GM21381 (cell line): Measurements from ENCODE around the gene SLC50A1.

Source experiments
- ATAC-seq: cut with Tn5 transposase; IDR thresholded peaks from one replicate; pipeline ENCODE4 v1.9.1; 2021; ENCODE audit warnings: mild to moderate bottlenecking, moderate library complexity; ENCODE audit not compliant: unreplicated experiment

The SLC50A1 gene

DNA sequence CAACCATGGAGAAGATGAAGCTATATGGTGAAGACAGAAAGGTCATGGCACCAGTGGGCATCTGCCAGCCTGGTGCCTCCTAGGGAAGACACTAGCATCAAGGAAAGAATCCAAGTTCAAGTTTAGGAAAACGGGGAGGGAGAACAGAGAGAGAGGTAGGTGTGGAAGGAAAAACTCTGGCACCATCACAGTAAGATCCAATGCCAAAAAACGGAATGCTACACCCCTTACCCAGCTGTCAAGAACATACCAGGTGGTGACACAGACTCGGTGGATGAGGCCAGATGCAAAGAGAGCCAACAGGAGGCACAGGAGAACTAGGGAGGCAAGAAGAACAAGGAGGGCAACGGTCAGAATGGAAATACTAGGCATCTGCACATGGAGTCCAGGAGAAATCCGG lies 33.9 kb downstream of the SLC50A1 start:
- ATAC-seq: no peak

DNA sequence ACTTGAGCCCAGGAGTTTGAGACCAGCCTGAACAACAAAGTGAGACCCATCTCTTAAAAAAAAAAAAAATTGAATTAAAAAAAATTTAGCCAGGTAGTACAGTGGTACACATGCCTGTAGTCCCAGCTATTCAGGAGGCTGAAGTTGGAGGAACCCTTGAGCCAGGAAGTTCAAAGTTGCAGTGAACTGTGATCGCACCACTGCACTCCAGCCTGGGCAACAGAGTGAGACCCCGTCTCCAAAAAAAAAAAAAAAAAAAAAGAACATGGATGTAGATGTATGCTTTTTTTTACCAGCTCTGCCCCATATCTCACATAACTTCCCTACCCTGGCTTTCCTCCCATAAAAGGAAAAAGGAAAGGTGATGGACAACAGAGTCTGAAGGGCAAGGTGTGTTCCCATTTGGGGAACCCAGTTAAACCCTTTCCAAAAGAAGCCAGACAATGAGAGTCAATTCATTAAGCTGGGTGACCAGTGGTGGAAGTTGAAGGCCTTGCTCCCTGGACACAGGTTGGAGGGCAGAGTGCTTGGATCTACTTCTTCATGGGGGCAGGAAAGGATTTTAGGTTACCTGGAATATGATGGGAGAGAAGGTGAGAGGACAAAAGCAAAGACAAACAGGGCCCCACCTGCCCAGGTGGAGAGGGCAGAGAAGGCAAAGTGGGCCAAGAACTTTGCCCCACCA lies 34.6 kb downstream of the SLC50A1 start:
- no peak for ATAC-seq

DNA sequence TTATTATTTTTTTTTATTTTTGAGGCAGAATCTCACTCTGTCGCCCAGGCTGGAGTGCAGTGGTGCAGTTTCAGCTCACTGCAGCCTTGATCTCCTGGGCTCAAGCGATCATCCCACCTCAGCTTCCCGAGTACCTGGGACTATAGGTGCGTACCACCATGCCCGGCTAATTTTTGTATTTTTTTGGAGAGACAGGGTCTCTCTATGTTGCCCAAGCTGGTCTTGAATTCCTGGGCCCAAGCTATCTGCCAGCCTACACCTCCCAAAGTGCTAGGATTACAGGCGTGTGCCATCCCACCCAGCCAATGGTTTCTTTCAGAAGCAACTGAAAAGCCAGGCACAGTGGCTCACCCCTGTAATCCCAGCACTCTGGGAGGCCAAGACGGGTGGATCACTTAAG lies 35.2 kb downstream of the SLC50A1 start:
- no peak for ATAC-seq

DNA sequence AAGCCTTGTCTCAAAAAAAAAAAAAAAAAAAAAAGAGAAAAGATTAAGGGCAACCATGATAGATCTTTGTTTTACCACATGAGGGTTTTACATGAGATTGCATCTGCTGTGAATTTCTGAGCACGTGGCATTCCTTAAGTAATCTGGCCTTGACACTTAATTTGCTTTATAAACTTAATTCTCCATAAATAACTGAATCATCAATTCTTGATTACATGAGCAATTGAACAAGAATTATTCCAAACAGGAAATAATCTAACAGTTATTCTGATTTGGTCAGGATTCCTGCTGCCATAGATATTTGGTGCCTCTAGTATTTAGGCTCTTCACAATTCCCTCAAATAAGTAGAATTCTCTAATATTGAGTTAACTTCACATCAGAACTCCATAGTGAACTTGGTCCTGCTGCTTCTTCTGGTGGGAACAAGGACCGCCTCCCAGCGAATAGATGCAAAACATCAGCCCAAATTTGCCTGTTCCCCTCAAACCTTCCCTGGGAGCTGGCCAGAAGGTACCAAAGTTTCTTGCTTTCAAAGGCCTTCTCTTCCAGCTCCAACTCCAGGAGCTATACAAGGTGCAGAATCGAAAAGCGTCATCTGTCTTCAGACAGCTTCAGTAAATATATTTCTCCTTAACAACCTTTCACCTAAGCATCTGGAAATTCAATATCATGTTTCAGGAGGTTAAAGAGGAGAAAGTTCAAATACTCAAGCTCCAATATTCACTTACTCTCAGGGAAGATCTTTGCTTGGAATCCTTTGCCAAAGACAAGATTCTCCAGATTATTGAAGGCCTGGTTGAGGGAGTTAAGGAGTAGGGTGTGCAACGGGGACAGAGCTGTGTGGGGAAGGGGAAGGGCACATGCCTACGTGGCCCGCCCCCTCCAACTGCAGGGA lies 36.4 kb downstream of the SLC50A1 start:
- ATAC-seq: peak; percentile 22

DNA sequence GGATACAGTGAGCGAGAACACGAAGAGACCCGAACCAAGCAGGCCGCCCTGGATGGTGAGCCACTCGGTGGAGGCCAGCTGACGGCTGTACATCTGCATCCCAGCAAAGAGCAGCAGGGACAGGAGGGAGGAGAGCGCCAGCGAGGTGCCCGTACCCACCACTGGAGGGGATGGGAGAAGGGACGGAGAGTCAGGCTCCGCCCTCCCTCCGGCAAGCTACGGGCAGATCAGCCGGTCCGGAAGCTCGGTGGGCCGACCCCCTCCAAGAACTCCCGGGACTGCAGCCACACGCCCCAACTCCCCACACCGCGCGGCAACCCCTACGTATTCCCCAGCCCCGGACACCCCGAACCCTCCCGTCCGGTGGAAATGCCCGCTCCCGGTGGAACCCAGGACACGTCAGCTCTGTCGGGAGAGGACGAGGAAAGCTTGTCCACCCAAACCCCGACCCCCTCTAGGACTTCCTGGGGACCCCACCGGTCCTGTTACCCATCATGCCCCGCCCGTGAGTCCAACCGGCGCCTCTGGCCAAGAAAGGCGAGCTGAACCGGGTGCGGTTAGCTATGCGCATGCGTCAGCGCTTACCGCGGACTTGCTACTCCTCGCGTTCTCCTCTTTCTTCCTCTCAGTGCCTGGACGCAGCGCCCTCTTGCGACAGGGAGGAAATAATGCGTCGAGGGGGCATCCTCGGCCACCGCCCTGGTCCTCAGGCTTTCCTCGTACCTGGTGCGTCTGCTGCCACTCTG lies 37.3 kb downstream of the SLC50A1 start, which contains the start of gene KRTCAP2:
KRTCAP2 (minus strand) TSS at position 573 of the 746 bp plus-strand sequence; CDS start at position 493, 80 bp downstream.
- peak; percentile 72 for ATAC-seq

DNA sequence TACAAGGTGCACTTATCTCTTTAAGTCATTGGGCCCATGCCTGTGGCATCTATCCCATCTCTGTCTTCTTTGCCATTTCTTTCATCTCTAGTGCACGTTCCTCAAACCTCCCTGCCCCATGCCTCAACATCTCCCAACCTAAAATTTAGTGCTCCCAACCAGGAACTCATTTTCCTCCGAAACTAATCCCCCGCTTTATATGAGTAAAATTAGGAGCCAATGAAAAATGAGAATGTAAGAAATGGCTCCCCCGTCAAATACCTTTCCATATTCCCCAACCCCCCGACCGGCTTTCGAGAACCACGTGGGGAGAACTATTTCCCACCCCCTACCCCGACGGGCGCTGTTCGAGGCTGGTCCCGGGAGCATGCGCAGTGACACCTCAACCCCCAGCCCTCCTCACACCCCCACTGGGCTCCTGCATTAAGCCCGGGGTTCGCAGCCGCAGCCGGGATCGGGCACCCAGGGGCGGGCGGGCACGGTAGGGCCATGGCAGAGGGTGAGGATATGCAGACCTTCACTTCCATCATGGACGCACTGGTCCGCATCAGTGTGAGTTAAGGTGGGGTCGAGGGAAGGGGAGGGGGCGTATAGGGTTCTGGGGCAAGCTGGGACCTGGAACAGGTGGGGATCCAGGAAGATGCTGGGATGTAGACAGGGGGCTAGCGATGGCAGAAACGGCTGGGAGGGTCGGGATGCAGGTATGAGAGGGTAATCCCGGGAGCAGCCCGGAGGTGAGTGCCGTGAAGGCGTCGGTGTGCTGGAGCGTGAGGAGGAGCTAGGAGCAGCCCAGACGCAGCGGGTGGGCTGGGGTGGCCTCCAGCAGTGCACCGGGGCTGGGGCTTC lies 38.0 kb downstream of the SLC50A1 start, which contains the start of gene TRIM46:
TRIM46 (plus strand) TSS at position 372 of the 846 bp plus-strand sequence; CDS start at position 490, 118 bp downstream.
- peak; percentile 5 for ATAC-seq

DNA sequence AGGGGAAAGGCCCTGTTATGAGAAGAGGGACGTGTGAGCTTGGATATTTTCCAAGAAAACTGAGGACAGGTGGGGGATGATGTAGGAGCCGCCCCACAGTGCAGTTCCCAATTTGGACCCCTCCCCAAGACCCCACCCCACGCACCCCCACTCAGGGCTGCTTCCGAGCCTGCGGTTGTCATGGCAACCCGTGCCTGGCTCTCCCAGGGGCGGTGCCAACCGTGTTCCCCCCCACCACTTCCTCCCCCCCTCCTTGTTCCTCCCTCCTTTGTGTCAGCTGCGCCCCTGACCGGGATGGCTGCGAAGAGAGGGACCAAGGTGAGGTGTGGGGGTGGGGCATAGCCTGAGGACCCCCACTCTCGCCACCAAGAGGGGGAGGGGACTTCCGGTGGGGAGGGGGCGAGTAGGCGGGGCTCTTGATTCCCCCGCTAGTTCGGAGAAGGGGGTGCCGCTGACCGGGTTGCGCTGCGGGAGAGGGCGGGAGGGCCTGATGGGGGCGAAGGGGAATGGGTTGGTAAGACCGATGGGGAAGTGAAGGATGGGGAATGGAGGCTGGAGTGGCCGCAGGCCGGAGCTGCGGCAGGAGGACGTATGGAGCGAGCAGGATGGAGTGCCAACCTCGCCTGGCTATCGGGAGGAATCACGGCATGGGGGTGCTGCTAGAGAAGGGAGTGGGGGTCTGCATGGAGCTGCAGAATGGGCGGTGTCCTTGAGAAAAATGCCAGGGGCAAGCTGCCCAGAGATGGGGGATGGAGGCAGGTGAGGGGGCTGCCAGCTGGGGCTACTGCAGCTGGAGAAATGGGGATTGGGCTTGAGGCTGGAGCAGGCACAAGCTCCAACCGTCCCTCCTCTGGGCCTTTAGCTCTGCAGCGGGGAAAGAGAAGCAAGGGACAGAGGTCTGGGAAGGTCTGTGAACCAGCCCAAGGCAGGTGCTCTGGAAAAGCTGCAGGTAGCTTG lies 39.0 kb downstream of the SLC50A1 start:
- ATAC-seq: no peak

DNA sequence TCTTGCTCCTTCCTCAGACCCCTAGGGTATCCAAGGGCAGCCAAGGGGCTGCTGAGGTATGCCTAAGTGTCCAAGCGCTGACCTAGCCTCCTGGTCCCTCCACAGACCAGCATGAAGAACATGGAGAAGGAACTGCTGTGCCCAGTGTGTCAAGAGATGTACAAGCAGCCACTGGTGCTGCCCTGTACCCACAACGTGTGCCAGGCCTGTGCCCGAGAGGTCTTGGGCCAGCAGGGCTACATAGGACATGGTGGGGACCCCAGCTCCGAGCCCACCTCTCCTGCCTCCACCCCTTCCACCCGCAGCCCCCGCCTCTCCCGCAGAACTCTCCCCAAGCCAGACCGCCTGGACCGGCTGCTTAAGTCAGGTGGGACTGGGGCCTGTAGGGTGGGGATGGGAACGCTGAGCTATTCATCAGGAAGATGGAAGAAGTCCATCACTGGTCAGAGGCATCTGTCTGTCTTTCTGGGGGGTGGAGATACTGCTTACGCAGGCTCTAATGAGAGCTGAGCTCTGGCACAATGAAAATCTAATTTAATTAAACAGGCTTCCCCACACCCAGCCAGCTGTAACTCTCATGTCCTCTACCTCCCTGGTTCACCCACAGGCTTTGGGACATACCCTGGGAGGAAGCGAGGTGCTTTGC lies 39.8 kb downstream of the SLC50A1 start:
- no peak for ATAC-seq

DNA sequence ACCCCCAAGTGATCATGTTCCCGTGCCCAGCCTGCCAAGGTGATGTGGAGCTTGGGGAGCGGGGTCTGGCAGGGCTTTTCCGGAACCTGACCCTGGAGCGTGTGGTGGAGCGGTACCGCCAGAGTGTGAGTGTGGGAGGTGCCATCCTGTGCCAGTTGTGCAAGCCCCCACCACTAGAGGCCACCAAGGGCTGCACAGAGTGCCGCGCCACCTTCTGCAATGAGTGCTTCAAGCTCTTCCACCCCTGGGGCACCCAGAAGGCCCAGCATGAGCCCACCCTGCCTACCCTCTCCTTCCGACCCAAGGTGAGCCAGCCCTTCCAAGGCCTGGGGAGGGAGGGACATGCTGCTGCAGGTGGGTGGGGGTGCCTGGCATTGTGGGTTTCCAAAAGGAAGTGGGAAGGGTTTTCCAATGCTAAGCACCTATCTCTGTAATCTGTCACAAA lies 40.3 kb downstream of the SLC50A1 start:
- ATAC-seq: no peak

DNA sequence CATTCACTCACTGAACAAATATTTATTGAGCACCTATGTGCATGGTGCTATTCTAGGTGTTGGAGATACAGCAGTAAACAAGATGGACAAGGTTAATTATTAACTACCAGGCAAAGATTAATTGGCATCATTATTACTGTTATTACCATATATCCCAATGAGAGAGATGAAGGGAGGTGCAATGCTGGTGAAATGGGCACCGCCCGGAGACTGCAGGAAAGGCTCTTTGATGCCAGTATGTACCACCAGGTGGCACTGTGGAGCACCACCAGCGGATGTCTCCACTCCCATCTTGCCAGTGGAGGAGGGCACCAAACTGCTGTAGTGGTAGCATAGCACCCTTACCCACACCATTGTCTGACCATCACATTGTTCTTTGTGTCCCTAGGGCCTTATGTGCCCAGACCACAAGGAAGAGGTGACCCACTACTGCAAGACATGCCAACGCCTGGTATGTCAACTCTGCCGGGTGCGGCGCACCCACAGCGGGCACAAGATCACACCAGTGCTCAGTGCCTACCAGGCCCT lies 41.0 kb downstream of the SLC50A1 start:
- no peak for ATAC-seq

DNA sequence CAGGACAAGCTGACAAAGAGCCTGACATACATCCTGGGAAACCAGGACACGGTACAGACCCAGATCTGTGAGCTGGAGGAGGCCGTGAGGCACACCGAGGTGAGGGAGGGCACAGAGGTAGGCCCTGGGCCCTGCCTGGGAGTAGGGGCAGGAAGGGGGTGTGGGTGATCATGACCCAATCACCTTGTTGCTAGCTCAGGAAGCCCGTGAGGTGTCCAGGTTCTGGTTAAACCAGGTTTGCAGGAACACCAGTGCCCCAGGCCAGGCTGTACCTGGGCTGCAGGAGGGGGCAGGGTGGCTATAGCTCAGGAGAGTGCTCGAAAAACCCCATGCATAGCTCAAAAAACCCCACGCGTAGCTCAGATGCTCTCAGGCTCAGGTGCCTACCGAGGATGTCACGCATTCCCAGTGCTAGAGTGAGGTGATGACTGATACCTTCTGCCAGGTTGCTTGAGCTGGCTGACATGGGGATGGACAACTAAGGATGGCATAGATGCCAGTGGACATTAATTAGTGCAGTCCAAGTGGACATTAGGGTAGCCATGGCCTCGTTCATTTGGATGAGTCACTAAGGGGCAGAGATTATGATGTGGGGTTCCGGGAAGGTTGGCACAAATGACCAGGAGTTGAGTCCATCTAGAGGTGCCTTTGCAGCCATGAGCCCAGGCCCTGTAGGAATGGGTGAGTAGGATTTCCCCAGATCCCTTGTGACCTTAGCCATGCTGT lies 41.7 kb downstream of the SLC50A1 start:
- ATAC-seq: no peak

DNA sequence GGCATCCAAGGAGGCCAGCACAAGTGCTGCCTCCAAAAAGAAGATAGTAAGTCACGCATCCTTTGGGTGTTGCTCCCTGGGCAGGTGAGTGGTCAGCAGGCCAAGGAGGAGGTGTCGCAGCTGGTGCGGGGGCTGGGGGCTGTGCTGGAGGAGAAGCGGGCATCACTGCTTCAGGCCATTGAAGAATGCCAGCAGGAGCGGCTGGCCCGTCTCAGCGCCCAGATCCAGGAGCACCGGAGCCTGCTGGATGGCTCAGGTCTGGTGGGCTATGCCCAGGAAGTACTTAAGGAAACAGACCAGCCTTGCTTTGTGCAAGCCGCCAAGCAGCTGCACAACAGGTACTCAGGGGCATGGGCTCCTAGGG lies 42.2 kb downstream of the SLC50A1 start:
- ATAC-seq: no peak

DNA sequence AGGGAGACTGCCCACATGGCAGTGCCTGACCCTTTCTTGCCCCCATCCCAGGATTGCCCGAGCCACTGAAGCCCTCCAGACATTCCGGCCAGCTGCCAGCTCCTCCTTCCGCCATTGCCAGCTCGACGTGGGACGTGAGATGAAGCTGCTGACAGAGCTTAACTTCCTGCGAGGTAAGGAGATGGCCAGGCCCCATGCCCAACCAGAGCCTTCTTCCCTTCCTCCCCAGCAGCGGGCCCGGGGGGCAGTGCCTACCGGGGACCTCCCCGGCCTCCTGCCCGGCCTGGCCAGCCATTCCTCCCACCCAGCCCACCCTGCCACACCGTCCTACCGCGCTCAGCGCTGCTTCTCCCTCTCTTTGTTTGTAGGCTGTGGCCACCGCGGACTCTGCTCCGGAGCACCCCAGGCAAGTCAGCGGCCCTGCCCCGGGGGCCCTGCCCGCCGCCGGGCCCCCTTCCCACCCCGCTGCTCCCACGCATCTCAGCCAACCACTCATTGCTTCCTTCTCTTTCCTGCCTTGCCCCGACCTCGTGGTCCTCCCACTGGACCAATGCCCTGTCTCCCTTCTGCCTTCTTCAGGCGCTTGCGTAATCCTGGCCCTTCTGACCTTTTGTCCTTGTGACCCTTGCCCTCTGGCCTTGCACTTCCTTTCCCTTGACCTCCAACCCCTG lies 42.9 kb downstream of the SLC50A1 start:
- no peak for ATAC-seq

DNA sequence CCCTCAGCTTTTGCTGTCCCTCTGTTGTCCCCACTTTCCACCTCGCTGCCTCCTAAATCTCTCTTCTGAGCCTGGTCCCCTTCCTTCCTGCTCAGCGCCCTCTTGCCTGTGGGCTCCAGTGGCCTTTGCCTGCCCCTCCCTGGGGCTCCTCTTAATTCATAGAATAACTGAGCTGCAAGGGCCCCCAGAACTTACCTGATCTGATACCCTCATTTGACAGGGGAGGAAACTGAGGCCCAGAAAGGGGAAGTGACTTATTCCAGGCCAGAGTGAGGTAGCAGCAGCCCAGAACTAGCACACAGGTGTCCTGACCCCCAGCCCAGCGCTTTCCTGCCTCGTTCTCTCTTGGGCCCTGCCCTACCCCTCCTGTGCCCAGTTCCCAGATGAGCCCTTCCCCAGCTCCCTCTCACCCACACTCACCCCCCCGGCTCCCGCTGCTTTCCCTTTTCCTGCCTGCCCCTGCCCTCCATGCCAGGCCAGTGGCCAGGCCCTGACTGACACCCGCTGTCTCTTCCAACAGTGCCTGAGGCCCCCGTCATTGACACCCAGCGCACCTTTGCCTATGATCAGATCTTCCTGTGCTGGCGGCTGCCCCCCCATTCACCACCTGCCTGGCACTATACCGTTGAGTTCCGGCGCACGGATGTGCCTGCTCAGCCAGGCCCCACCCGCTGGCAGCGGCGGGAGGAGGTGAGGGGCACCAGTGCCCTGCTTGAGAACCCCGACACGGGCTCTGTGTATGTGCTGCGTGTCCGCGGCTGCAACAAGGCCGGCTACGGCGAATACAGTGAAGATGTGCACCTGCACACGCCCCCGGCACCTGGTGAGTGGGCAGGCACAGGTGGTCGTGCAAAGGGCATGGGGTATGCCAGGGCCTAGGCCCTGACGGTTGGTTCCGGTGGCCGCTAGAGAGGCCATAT lies 43.7 kb downstream of the SLC50A1 start:
- no peak for ATAC-seq

DNA sequence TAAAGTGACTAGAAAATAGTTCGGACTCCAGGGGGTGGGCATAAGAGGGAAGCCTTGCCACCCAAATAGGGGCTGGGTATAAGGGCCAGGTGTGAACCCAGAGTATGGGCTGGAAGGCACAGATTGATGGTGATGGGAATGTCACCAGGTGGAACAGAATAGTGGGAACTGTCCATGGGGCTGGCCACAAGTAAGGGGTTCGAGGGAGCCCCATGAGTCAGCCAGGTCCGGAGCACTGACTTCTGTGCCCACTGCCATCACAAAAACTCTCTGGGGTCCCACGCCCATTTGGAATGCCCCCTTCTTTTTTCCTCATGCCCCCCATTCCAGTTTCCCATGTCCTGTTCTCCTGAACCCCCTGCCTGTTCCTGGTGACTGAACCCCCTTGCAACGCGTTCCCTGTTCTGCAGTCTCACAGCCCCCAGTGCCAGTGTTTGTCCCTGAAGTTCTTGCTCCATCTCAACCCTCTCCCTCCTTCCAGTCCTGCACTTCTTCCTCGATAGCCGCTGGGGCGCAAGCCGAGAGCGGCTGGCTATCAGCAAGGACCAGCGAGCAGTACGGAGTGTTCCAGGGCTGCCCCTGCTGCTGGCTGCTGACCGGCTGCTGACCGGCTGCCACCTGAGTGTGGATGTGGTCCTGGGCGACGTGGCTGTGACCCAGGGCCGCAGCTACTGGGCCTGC lies 45.9 kb downstream of the SLC50A1 start:
- ATAC-seq: no peak
